GM18873 (cell line): ENCODE results near the gene GPR17.

Experiments
- ATAC-seq: cut with Tn5 transposase; IDR thresholded peaks from one replicate; pipeline ENCODE4 v1.9.1; 2021; ENCODE audit warnings: mild to moderate bottlenecking, moderate library complexity, moderate number of reproducible peaks; ENCODE audit not compliant: unreplicated experiment, low FRiP score

GPR17 gene, protein sequence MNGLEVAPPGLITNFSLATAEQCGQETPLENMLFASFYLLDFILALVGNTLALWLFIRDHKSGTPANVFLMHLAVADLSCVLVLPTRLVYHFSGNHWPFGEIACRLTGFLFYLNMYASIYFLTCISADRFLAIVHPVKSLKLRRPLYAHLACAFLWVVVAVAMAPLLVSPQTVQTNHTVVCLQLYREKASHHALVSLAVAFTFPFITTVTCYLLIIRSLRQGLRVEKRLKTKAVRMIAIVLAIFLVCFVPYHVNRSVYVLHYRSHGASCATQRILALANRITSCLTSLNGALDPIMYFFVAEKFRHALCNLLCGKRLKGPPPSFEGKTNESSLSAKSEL

DNA sequence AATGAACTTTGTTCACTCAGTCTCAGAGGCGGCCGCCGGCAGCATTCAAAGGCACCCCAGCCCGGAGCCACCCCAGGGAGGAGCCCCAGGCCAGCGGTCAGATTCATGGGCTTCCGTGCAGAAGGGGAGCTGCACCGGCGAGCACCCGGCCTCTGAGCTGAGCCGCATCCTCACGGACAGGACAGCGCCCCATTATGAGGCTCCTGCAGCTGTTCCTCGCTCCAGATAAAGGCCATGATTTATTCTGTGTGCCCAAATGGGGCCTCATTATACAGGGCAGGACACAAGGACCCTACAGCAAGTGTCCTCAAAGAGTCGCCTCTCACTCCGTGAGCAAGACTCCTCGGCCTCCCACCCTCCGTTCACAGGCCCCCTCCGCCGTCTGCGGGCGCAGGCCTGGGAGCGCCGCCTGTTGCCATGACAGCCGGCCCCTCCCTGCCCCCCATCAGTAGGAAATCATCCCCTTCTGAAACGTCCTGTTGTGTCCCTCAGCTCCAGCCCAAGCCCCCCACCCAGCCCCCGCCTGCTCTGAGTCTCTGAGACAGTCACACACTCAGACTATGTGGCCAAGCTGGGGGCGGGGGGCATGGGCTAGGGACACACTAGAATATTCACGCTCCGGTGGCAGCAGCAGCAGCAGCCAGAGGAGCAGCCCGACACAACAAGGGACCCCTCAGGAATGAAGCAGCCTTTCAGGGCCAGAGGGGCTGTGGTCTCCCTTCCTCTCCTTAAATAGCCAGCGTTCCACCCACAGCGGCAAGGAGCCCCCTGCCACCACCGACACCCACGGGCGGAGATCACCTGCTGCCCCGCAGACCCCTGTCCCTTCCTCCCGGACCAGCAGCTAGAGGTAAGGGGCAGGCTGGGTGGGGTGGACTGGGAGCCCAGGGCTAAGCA lies at the start of gene GPR17:
GPR17 (plus strand) TSS at position 759 of the 897 bp plus-strand sequence. CDS start 4,583 bp downstream, outside the sequence.
- ATAC-seq: no peak

DNA sequence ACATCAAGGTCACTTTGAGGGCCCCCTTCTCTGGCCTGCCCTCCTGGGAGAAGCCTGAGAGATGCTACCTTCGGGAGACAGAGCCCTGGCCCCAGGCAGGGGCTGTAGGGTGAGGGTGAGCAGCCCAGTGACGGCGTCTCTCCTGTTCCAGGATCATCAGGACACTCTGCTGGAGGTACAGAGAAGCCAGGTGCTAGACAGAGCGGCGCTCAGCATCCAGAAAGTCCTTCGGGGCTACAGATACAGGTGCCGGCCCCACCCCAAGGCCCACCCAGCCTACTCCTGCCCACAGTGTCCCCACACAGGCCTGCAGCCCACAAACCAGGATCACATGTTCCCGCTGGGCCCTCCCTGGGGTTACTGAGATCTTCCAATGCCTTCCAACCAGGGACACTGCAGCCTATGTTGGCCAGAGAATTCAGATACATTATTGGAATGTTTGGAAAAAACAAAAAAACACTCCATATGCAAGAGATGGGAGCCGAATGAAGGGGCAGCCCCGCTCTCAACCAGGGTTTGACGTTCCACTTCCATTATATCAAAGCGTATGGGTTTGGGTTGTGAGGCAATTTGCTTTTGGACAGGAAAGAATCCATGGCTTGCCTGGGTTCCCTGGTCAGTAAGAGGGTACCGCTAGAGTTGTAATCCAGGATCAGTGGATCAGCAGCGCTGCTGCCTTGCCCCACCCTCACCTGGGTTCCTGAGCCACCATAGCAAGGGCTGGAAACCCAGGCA lies 49.5 kb upstream of the GPR17 start:
- ATAC-seq: no peak

DNA sequence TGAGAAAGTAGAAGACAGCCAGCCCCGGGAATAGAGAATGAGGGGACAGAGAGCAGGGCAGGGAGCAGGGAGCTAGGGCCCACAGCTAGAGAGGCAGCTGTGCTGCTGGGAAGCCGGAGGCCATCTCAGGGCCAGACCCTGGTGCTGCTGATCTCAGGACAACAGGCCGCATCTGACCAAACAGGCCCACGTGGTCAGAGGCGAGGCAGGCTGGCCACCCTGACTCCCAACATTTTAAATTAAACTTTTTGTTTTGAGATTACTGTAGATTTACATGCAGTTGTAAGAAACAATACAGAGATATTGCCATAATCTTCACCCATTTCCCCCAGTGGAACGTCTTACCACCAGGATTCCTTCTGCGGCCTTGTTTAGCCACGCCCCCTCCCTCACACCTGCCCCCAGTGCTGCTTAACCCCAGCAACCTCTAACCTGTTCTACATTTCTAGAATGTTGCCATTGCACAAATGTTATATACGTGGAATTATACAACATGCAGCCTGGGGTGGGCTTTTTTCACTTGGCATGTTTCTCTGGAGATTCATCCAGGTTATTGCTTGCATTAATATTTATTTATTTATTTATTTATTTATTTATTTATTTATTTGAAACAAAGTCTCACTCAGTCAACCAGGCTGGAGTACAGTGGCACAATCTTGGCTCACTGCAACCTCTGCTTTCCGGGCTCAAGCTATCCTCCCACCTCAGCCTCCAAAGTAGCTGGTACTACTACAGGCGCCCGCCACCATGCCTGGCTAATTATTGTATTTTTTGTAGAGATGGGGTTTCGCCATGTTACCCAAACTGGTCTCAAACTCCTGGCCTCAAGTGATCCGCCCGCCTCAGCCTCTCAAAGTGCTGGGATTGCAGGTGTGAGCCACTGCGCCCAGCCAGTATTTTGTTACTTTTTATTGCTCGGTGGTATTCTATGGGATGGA lies 48.6 kb upstream of the GPR17 start:
- ATAC-seq: no peak

DNA sequence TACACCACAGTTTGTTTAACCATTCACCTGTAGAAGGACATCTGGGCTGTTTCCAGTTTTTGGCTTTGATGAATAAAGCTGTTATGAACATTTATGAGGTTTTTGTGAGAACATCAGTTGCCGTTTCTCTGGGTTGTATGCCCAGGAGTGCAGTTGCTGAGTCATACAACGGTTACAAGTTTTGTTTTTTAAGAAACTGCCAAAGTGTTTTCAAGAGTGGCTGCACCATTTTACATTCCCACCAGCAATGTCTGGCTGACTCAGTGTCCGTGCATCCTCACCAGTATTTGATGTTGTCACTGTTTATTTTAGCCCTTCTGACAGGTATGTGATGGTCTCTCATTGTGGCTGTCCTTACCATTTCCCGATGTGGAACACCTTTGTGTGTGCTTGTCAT lies 48.0 kb upstream of the GPR17 start:
- no peak for ATAC-seq

DNA sequence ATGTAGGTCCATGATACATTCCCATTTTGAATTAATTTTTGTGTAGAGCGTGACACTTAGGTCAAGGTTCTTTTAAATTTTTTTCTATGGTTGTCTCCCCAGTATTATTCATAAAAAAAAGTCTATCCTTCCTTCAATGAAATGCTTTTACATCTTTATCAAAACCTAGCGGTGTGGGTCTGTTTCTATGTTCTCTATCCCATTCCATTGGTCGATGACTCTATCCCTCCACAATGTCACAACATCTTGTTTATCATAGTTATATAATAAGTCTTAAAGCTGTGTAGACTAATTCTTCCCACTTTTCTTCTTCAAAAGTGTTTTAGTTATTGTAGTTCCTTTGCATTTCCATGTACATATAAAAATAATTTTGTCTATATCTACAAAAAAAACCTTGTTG lies 47.2 kb upstream of the GPR17 start:
- no peak for ATAC-seq

DNA sequence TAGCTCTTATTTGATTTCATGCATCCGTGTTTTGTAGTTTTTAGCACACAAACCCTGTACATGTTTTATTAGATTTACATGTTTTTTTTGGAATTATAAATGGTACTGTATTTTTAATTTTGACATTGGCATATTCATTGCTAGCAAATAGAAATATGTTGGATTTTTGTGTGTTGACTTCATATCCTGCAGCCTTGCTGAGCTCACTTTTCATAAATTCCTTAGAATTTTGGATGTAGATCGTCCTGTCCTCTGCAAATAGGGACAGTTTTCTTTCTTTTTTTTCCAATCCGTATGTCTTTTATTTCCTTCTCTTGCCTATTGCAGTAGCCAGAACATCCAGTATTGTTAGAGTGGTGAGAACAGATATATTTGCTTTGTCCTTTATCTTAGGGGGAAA lies 46.7 kb upstream of the GPR17 start:
- no peak for ATAC-seq

DNA sequence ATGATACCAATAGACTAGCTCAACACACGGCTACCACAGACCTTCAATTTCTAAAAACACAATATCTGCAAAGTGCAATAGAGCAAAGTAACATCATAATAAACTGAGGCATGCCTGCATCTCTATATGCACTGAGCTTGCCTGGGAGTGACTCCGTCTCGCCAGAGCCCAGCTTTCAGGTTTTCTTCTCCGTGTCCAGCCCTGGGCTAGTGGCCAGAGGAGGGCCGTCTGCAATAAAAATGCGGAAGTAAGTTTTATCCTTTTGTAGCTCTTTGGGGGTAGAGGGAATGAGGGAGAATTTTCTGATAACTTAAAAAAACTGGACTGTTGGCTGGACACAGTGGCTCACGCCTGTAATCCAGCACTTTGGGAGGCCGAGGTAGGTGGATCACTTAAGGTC lies 41.0 kb upstream of the GPR17 start:
- ATAC-seq: no peak

DNA sequence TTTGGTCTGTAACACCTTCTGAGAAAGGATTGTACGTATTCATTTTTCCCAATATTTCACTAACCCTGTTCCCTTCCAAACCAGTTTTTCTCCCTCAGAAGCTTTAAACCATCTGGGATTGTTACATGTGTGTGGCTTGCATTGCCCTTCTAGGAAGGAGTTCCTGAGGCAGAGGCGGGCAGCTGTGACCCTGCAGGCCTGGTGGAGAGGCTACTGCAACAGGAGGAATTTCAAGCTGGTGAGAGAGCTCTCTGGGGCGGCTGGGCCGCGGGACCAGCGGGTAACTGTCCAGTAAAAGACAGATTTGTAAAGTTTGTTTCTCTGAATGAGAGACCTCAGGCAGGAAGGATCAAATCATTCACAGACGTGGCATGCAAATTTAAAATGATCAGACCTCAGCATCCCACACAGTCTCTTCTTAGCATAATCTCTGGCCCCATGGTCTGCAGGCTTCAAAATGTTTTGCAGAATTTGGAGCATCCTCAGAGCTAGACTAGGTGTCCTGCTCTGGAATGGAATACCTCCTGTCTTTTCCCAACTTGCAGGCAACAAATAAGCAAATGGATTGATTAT lies 40.2 kb upstream of the GPR17 start:
- ATAC-seq: no peak

DNA sequence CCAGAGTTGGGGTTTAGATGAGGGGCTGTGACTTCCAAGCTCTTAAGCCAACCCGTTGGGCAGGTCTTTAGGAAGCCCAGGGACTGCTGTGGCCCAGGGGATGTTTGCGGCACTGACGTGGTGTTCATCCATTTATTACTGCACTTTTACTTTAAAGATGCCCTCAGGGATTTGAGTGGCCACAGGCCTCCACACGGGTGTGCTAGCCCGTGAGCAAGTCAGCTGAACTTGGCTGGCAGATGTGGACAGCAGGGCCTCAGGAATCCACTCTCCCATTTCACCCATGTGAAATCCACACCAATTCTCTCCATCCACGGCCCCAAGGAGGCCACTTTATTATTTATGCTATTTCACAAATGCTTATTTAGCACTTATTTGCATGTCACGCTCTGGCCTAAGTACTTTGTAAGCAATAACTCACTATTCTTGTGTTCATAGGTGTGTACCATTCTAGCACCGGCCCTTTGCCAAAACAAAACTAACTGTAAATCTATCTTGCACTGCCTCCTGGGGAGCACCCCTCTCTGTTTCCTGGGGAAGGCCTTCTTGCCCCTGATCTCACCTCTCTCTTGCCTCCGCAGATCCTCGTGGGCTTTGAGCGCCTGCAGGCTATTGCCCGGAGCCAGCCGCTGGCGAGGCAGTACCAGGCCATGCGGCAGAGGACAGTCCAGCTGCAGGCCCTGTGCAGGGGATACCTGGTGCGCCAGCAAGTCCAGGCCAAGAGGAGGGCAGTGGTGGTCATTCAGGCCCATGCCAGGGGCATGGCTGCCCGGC lies 39.1 kb upstream of the GPR17 start:
- no peak for ATAC-seq

DNA sequence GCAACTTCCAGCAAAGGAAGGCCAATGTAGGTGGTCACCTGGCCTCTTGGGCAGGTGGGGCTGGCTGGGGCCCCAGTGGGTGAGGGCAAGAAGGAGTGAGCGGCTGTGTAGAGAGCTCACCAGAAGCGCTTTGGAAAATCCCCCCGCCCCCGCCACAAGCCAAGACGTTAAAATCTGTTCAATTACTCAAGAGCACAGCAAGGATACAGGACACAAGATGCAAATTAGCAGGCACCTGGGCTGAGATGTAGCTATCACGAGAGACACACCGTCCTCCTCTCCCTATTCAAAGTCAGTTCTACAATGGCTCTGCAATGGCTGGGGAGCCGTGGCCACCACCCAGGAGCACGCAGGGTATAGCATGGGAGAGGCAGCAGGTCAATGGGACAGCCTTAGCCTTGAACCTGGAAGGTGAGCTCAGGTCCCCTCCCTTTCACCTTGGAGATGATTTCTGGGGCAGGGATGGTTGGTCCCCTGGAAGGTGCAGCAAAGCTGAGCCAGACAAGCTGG lies 38.5 kb upstream of the GPR17 start:
- no peak for ATAC-seq

DNA sequence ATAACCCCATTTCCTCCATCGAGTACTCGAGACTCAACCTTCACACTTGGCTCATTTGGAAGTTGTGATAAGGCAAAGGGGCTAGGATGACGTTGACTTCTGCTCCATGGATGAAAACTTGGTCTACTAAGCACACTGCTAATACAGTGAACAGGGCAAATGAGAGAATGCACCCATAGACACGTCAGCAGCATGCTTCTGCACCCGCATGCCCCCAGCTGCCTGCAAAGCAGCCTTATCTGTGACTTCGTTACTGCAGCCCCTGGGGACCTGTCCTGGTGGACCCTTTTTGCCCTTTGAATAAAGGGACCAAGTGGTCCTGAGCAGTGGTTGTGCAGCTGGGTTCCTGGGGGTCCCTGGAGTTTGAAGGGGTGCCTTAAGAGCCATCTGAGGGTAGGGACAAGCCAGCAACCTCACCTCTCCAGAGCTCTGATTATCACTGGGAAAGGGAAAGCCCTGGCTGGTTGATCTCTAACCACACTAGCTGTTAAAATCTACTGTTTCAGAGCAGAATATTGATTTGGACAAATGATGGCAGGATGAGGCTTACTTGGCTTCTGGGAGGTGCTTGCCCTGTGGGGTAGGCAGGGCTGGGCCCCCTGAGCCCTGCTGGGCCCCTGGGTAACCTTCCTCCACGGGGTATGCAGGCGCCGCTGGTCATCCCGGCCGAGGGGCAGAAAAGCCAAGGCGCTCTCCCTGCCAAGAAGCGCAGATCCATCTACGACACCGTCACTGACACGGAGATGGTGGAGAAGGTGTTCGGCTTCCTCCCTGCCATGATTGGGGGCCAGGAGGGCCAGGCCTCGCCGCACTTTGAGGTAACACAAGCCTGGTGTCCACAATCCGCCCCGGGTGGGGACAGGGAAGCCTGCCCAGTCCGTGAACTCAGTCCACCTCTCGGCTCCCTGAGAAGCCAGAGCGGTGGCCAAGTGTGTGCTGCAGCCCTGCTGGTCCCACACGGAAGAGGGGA lies 37.6 kb upstream of the GPR17 start:
- no peak for ATAC-seq

DNA sequence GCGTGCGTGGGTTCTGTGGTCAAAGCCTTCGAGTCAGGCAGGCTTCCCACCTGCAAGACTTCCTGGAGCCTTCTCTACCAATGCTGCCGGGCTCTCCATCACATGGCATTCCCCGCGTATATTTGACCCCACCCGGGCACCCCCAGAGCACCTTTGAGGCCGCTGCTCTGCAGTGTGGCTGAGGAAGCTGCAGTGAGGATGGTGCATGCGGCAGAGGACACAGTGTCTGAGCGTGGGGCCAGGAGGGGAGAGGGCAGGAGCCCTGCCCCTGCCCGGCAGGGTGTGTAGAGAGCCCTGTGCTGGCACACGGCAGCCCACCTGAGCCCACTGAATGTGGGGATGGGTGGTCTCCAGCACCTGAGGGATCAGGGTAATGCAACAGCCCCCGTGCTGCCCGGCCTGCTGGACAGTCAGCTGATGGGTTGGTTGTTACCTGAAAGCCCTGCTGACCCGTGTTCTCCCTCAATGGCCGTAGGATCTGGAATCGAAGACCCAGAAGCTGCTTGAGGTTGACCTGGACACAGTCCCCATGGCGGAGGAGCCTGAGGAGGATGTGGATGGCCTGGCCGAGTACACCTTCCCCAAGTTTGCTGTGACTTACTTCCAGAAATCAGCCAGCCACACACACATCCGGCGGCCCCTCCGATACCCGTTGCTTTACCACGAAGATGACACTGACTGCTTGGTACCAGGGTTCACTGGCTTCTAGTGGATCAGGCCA lies 36.8 kb upstream of the GPR17 start:
- no peak for ATAC-seq

DNA sequence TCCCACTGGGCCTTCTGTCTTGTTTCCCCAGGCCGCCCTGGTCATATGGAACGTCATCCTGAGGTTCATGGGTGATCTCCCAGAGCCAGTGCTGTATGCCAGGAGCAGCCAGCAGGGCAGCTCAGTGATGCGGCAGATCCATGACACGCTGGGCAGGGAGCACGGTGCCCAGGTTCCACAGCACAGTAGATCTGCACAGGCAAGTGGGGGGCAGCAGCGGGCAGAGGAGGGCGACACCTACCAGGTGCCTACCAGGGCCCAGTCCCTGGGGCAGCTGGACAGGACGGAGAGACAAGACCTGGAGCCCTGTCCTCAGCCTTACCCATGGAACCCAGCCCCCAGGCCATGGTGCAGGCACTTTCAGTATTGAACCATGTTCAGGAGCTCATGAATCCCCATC lies 36.1 kb upstream of the GPR17 start:
- no peak for ATAC-seq

DNA sequence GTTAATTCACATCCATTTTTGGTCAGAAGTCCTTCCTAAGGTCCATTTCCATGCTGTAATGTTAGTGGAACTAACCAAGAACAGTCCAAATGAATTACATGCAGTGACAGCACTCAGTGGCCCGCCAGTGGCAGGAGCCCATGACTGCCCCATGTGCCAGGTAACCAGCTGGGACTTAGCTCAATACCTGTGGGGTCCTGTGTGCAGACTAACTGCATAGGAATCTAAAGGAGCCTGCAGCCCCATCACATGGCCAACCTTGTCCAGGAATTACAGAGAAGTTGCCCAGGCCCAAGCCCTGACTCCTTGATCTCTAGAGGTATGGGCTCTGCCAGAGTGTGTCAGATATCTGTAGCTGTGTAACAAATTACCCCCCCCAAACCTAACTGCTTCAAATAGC lies 35.4 kb upstream of the GPR17 start:
- ATAC-seq: no peak

DNA sequence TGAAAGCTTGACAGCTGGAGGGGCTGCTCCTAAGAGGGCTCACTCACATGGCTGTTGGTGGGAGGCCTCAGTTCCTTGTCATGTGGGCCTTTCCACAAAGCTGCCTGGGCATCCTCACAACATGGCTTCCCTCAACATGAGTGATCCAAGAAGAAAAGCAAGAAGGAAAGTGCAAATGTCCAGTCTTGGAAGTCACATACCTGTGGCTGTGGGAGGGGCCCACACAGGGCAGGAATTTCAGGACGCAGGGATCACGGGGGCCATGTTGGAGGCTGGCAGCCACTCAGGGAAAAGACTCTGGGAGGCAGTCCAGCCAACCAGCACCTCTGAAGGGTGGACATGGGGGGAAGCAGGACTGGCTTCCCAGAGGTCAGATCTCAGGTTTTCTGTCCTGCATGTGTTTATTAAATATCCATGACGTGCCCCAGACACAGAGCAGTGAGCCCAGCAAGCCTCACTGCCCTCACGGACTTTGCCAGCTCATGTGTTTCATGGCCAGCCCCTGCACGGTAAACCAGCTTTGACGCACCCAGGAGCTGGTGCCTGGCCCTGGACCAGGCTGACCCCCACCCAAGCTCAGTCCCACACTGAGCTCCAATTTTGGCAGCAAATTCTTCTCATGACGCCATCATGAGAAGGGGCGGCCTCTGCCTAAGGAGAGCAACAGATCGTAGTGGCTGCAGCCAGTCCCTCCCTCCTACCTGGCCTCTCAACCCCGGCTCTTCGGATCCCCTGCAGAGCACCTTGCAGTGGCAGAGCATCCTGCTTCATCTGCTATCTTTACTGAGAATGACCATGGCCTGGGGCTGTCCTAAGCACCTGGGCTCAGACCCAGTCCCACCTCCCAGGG lies 34.7 kb upstream of the GPR17 start:
- ATAC-seq: no peak
